ENCODE data around the gene ATP6V1G2.
"Not testable (repeated sequence)": the region's sequence is repeated elsewhere in the genome, so short reads cannot be mapped to it uniquely, and the experiment has no call there.

The ATP6V1G2 gene

GRCh38 chr6:31529329-31530150, 16.9 kb downstream of the ATP6V1G2 start:
- peak; percentile 51 for DNase-seq (ENCODE audit: low read depth)

- DNase-seq (ENCODE audit: low read depth), result no peak
Observed at GRCh38 chr6:31528821-31529328, 17.5 kb downstream of the ATP6V1G2 start, which contains the start of gene MCCD1. Gene MCCD1 (plus strand): TSS chr6:31528962. CDS start chr6:31529015, 53 bp downstream.

- peak; percentile 23 for DNase-seq (ENCODE audit: low read depth)
Observed at GRCh38 chr6:31528307-31528777, 18.1 kb downstream of the ATP6V1G2 start.

GRCh38 chr6:31525932-31526591, 20.3 kb downstream of the ATP6V1G2 start:
- peak; percentile 65 for DNase-seq (ENCODE audit: low read depth)

GRCh38 chr6:31525553-31525931, 20.9 kb downstream of the ATP6V1G2 start:
- DNase-seq (ENCODE audit: low read depth), result no peak

GRCh38 chr6:31521835-31522234, 24.6 kb downstream of the ATP6V1G2 start:
- no peak for DNase-seq (ENCODE audit: low read depth)

- DNase-seq (ENCODE audit: low read depth), result no peak
Observed at GRCh38 chr6:31513456-31514165, 32.8 kb downstream of the ATP6V1G2 start.

GRCh38 chr6:31510007-31510406, 36.4 kb downstream of the ATP6V1G2 start:
- DNase-seq (ENCODE audit: low read depth), result no peak

GRCh38 chr6:31509036-31509435, 37.4 kb downstream of the ATP6V1G2 start:
- DNase-seq (ENCODE audit: low read depth), result not testable (repeated sequence)

- DNase-seq (ENCODE audit: low read depth), result peak; percentile 19
Observed at GRCh38 chr6:31502586-31502985, 43.8 kb downstream of the ATP6V1G2 start.

- not testable (repeated sequence) for DNase-seq (ENCODE audit: low read depth)
Observed at GRCh38 chr6:31499648-31500047, 46.8 kb downstream of the ATP6V1G2 start.

- DNase-seq (ENCODE audit: low read depth), result no peak
Observed at GRCh38 chr6:31498748-31499147, 47.7 kb downstream of the ATP6V1G2 start.

GRCh38 chr6:31497531-31498476, 48.6 kb downstream of the ATP6V1G2 start, which contains the start of gene MICB:
Gene MICB (plus strand): TSS chr6:31498145. CDS start chr6:31498194, 49 bp downstream.
- DNase-seq (ENCODE audit: low read depth), result peak; percentile 73

GRCh38 chr6:31496826-31497225, 49.6 kb downstream of the ATP6V1G2 start:
- DNase-seq (ENCODE audit: low read depth), result not testable (repeated sequence)

- peak; percentile 54 for DNase-seq (ENCODE audit: low read depth)
Observed at GRCh38 chr6:31495580-31495979, 50.8 kb downstream of the ATP6V1G2 start.
